ENCODE data around the gene MDM1. TPM values are rescaled to one million over a fixed set of nuclear protein-coding genes. Genes with fewer than 3 reads are reported as not detected.

Gene MDM1
- total RNA-seq, 6 donors from 2014 or later, result 3.9 to 29.3 (median 11.0) TPM

DNA sequence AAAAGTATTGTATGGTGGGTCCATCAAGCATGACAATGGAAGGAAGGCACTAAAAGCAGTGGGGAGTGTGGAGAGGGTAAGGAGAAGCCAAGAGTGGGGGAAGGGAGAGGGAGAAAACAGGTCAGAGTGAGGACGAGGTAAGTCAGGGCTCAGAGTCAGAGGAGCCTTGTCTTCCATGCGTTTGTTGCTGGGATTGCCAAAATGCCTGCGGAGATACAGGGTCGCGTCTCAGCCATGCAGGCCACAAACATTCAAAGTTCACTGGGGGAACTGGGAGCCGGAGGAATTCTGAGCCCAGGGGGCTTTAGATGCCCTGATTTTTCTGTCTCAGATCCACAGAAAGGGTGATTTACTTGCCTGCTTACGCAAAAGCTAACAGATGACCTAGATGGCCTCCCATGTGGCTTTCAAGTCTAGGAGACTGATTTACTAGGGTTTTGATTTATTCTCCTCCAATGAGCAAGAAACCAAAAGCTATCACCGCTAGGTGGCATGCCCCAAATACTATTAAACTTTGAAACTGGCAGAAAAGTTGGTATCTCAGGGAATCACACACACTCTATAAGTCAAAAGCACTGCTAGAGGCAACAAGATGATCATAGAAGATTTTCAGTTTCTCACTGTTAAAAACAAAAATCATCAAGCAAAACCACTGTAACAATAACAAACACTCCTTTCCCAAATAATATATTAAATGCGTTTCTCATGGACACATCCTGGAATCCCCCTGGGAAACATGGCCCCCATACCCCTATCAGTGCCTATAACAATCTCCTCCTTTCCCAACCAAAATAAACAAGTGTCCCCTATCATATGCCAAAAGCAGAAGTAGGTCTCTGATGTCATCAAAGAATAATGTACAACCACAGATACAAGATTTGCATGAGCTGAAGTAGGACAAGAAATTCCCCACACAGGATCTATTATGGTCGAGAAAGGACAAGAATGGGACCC is 26.6 kb upstream of the MDM1 start:
- Histone ChIP-seq H3K4me3 (no peak overlapping the region), H3K27ac (peak overlapping the region; percentile 17 to 72 (median 30)), H3K9me3 (no peaks in the 10 kb centered on the region), H3K4me1 (peaks cover 7 to 17% (median 15%) of the 10 kb centered on the region in 4 donors), H3K27me3 (no peaks in the 10 kb centered on the region), H3K36me3 (no peaks in the 10 kb centered on the region)
- ATAC-seq (ENCODE audit: low FRiP score in 2 of 2) (peak in 1 of 2 donors; percentile 90), DNase-seq (peak in 1 of 2 donors; percentile 41)
- TF ChIP-seq EP300 (IDR thresholded peaks at IDR 0.05), result no peak
- TF ChIP-seq, protein P1, sequence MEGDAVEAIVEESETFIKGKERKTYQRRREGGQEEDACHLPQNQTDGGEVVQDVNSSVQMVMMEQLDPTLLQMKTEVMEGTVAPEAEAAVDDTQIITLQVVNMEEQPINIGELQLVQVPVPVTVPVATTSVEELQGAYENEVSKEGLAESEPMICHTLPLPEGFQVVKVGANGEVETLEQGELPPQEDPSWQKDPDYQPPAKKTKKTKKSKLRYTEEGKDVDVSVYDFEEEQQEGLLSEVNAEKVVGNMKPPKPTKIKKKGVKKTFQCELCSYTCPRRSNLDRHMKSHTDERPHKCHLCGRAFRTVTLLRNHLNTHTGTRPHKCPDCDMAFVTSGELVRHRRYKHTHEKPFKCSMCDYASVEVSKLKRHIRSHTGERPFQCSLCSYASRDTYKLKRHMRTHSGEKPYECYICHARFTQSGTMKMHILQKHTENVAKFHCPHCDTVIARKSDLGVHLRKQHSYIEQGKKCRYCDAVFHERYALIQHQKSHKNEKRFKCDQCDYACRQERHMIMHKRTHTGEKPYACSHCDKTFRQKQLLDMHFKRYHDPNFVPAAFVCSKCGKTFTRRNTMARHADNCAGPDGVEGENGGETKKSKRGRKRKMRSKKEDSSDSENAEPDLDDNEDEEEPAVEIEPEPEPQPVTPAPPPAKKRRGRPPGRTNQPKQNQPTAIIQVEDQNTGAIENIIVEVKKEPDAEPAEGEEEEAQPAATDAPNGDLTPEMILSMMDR (IDR thresholded peaks at IDR 0.05), result peak; percentile 33 to 80 (median 74)
- TF ChIP-seq POLR2AphosphoS5 (IDR thresholded peaks at IDR 0.05), result no peak
- TF ChIP-seq POLR2A (IDR thresholded peaks at IDR 0.05), result no peak
- WGBS, 2 donors, result 46 to 51% methylated on average over 10 of the region's 10 CpGs

DNA sequence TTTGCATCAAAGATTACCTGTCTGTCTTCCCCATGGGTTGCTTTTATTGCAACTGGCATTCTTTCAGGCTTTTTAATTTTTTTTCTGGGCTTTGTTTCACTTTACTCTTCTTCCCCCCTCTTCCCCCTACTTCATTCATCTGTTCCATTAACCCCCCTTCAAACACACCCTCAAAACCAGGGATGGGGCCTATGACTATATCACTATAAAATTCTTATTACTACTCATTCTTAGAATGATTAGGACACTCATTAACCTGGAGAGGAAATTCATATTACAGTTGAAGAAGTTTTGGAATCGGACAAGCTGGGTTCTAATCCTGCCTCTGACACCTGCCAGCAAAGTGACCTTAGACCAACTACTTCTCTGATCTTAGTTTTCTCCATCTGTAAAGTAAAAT is 24.8 kb upstream of the MDM1 start:
- Histone ChIP-seq H3K4me3 (no peak overlapping the region), H3K27me3 (no peaks in the 10 kb centered on the region), H3K27ac (no peak overlapping the region), H3K36me3 (no peaks in the 10 kb centered on the region), H3K4me1 (peaks cover 3 to 12% (median 10%) of the 10 kb centered on the region in 4 donors), H3K9me3 (no peaks in the 10 kb centered on the region)
- TF ChIP-seq POLR2A (IDR thresholded peaks at IDR 0.05), result no peak
- TF ChIP-seq POLR2AphosphoS5 (IDR thresholded peaks at IDR 0.05), result no peak
- no peak for TF ChIP-seq EP300 (IDR thresholded peaks at IDR 0.05)
- TF ChIP-seq, protein P1 (IDR thresholded peaks at IDR 0.05), result no peak
- no peak for DNase-seq
- 82 to 88% methylated on average over 1 of the region's 1 CpG for WGBS, 2 donors
- no peak for ATAC-seq (ENCODE audit: low FRiP score in 2 of 2)

DNA sequence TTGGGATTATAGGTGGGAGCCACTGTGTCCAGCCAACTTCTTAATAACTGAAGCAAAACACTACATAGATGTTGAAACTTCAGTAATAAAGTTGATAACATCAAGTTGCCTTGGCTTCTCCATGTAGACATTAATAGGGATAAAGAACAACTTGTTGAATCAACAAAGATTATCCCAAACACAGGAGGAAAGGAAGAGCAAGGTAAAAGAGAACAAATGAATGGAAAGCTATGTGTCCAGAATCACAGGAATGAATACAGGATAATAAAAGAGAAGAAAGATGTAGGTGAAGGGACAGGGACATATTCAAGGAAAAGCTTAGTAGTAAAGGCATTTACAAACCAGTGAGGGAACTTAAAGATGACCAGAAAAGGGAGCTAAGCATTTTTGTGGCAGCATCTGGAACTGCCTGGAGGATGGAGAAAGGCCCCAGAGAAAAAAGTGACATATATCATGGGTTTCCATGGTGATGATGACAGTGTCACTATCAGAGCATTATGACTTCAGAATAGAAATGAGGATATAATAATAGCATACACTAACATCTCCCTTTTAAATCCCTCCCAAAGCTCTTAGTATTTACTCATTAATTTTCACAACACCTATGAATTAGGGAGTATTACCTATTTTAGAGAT is 24.0 kb upstream of the MDM1 start:
- Histone ChIP-seq H3K27me3 (no peaks in the 10 kb centered on the region), H3K4me3 (no peak overlapping the region), H3K4me1 (peaks cover 3 to 12% (median 10%) of the 10 kb centered on the region in 4 donors), H3K9me3 (no peaks in the 10 kb centered on the region), H3K27ac (no peak overlapping the region), H3K36me3 (no peaks in the 10 kb centered on the region)
- no peak for DNase-seq
- no peak for ATAC-seq (ENCODE audit: low FRiP score in 2 of 2)
- no peak for TF ChIP-seq POLR2A (IDR thresholded peaks at IDR 0.05)
- TF ChIP-seq POLR2AphosphoS5 (IDR thresholded peaks at IDR 0.05), result no peak
- TF ChIP-seq, protein P1 (IDR thresholded peaks at IDR 0.05), result no peak
- TF ChIP-seq EP300 (IDR thresholded peaks at IDR 0.05), result no peak

DNA sequence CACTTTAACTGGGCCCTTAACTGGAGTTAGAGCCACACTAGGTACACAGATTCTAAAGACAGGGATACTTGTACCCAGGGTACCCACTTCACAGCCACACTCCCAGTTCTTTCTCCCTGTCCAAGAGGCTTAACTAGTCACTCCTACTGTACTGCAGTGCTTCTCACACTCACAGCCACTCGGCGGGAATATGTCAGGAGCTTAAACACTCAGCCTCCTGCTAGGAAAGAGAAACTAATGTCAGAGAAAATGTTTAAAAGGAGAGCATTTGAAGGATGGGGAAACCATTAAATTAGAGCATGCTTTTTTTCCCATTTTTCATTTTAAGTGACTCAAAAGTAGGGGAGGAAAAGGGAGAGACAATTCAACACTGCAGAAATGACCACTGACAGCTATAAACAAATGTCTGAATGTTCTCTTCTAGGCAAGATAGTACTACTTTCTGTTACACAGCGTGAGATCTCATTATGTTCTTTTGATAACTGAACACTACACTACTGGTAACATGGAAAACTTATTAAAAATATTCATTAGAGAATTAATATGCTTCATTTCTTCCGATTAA is 22.9 kb upstream of the MDM1 start:
- Histone ChIP-seq H3K27me3 (no peaks in the 10 kb centered on the region), H3K4me3 (no peak overlapping the region), H3K4me1 (peaks cover 3 to 12% (median 10%) of the 10 kb centered on the region in 4 donors), H3K9me3 (no peaks in the 10 kb centered on the region), H3K36me3 (no peaks in the 10 kb centered on the region), H3K27ac (no peak overlapping the region)
- ATAC-seq (ENCODE audit: low FRiP score in 2 of 2), result no peak
- TF ChIP-seq POLR2A (IDR thresholded peaks at IDR 0.05), result no peak
- no peak for TF ChIP-seq EP300 (IDR thresholded peaks at IDR 0.05)
- TF ChIP-seq POLR2AphosphoS5 (IDR thresholded peaks at IDR 0.05), result no peak
- TF ChIP-seq, protein P1 (IDR thresholded peaks at IDR 0.05), result no peak
- WGBS, 2 donors, result 84 to 85% methylated on average over 4 of the region's 4 CpGs
- DNase-seq, result peak in 1 of 2 donors; percentile 27

Measured in upper lobe of left lung (tissue), 6 donors.